Activated T-cell treated with anti-CD3 and anti-CD28 coated beads for 24 hours (primary cell): Measurements from ENCODE around the gene NOTCH3.

Experiments used
- DNase-seq: peaks from one replicate; pipeline ENCODE4 v3.0.0-alpha.2; 2020; ENCODE audit warnings: low read depth

NOTCH3 gene

GRCh38 chr19:15123031-15123890, 77.5 kb downstream of the NOTCH3 start:
- DNase-seq, result no peak

- DNase-seq, result no peak
Observed at GRCh38 chr19:15122331-15123030, 78.3 kb downstream of the NOTCH3 start.

- no peak for DNase-seq
Observed at GRCh38 chr19:15120135-15121026, 80.4 kb downstream of the NOTCH3 start.

DNA sequence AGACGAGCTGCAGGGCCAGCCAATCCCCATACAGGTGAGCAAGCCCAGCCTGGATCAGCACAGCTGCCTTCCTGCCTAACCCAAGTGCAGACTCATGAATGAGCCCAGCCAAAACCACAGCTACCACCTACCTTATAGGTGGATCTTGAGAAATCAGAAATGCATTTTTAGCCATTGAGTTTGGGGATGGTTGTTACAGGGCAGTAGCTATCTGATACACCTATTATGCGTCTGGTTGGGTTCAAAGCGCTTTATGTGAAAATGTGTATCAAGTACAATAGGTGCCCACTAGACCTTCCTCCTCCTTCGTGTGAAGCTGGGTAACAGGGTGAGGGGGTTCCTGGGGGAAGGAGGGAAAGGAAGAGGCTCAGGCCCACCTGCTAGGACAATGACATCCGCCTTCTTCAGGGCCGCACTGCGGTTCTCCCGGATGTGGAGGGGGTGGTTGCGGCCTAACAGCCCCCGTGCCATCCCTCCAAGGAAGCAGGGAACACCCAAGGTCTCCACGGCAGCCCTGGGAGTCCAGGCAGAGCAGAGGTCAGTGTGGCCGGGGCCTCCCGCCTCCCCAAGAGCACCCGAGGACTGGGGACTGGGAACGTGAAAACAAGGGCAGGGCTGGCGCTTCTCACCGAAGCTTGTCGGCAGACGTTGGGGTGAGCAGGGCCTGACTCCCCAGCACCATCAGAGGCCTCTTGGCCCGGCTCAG, 81.9 kb downstream of the NOTCH3 start:
- DNase-seq, result no peak

GRCh38 chr19:15118248-15118647, 82.5 kb downstream of the NOTCH3 start:
- DNase-seq, result no peak

DNA sequence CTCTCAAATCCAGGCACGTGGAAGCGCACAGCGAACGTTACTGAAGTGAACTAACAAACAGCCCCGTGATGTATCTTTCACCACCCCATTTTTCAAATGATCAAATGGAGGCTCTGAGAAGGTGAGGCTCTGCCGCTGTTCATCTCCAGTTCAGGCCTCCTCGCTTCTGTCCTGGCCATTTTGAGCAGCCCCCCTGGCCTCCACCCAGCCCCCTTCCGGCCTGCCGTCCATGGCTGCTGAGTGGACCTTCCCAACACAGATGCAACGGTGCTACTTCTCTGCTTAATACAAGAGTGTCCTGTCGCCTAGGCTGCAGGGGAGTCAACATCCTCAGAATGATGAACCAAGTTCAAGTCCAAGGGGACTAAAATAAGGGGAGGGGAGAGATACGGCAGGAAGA, 83.9 kb downstream of the NOTCH3 start:
- DNase-seq, result no peak

DNA sequence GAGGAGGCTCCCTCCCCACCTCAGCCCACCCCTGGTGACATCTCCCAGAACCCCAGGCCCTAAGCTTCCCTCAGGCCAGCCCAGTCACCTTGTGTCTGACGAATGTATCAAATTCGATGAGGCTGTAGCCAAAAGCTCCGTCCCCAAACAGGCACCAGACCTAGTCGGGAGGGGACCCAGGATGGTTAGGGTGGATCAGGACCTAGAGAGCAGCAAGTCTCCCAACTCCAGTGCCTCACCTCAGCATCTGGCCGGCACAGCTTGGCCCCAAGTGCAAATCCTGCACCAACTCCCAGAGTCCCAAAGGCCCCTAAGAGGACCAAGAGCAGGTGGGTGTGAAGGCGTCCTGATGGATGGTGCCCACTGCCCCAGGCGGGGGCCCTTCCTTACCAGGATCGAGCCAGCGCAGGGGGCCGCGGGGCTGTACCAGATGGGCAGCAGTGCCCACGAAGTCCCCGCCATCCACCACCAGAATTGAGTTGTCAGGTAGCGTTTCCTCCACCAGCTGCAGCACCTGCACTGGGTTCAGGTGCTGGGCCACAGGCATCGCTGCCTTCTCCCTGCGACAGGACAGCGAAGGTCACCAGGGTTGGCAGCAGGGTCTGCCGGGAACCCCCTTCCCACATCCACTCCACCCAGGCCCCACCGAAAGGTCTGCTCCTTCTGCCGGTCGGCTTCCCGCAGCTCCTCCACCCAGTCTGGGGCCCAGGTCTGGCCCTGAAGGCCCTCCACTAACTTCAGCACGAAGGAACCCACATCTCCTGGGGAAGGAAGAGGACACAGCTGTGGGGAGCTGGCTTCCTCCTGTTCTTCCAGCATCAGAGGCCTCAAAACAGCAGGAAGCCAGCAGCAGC, 84.8 kb downstream of the NOTCH3 start:
- DNase-seq, result no peak

GRCh38 chr19:15115080-15115479, 85.7 kb downstream of the NOTCH3 start:
- DNase-seq, result no peak

DNA sequence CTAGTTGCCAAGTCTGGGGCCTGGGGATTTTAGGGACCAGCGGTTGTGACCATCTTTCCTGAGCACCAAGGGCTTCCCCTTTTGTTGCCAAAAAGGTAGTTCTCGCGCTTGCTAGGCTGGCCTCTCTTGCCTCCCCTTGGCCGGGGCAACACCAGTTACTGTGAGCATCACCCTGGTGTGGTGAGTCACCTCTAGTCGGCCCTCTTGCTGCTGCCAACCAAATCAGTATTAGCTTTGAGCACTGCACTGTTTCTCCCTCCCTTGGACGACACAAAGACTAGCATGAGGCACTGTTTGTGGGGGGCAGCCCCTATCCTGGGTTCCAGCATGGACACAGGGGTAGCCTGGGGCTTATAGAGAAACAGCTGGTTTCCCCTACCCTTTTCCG, 86.6 kb downstream of the NOTCH3 start:
- DNase-seq, result no peak

DNA sequence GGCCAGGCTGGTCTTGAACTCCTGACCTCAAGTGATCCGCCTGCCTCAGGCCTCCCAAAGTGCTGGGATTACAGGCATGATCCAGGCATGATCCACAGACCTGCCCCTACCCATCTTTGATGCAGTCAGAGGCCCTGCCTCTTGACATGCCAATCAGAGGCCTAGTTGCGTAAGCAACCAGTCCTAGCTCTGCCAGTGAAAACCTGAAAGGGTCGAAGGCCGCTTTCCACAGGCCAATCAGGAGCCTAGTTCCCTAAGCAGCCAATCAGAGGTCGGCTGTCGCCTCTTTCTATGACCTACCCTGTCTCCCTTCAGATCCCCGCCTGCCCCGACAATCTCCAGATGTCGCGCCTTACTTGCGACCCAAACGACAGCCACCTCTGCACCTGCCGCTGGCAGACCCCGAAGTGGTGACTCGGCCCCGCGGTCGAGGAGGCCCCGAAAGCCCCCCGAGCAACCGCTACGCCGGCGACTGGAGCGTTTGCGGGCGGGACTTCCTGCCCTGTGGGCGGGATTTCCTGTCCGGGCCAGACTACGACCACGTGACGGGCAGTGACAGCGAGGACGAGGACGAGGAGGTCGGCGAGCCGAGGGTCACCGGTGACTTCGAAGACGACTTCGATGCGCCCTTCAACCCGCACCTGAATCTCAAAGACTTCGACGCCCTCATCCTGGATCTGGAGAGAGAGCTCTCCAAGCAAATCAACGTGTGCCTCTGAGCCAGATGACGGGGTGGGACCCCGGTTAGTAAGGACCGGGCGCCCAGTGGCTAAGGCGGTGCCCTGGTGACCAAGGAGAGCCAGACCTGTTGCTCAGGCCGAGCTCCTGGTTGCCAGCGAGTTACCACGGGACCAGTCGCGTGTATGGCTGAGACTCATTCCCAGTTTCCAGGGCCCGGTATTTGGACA, 87.3 kb downstream of the NOTCH3 start:
- DNase-seq, result no peak

- DNase-seq, result no peak
Observed at GRCh38 chr19:15112385-15112784, 88.4 kb downstream of the NOTCH3 start.

- DNase-seq, result no peak
Observed at GRCh38 chr19:15111758-15112157, 89.0 kb downstream of the NOTCH3 start.

- DNase-seq, result no peak
Observed at GRCh38 chr19:15110418-15110815, 90.4 kb downstream of the NOTCH3 start.

DNA sequence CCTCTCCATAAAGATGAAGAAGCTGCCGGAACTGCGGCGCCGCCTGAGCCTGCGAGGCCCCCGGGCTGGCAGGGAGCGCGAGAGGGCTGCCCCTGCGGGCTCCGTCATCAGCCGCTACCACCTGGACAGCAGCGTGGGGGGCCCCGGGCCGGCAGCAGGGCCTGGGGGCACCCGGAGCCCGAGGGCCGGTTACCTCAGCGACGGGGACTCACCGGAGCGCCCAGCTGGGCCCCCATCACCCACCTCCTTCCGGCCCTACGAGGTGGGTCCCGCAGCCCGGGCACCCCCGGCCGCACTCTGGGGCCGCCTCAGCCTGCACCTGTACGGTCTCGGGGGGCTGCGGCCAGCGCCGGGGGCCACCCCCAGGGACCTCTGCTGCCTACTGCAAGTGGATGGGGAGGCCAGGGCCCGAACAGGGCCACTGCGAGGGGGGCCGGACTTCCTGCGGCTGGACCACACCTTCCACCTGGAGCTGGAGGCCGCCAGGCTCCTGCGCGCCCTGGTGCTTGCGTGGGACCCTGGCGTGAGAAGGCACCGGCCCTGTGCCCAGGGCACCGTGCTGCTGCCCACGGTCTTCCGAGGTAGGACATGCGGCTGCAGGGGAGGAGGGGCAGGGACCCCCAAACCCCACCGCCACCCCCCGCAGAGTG, 90.9 kb downstream of the NOTCH3 start:
- DNase-seq, result no peak
